ENCODE data around the gene COL4A5. TPM values are rescaled to one million over a fixed set of nuclear protein-coding genes. Genes with fewer than 3 reads are reported as not detected.

The COL4A5 gene
- total and polyA plus RNA-seq, 5 donors = 14.4 to 30.8 (median 22.4) TPM

GRCh38 chrX:108731153-108731552 is 291.5 kb downstream of the COL4A5 start:
- DNase-seq (no peak), ATAC-seq (no peak)
- intact Hi-C loops (cut with DNase I) = no loop called here
- Histone ChIP-seq H3K27me3 (ENCODE audit: control insufficient read depth, insufficient read depth) (no peaks in the 10 kb centered on the region), H3K4me3 (ENCODE audit: low read length) (no peak overlapping the region), H3K9me3 (ENCODE audit: control insufficient read depth, low read length) (no peaks in the 10 kb centered on the region), H3K4me1 (ENCODE audit: control insufficient read depth, insufficient read depth, low read length) (no peaks in the 10 kb centered on the region), H3K27ac (ENCODE audit: low read length) (no peak overlapping the region)
- WGBS = 35% methylated on average over 2 of the region's 2 CpGs

GRCh38 chrX:108732630-108733321 is 293.1 kb downstream of the COL4A5 start:
- no peak for ATAC-seq
- H3K4me1 ChIP-seq (ENCODE audit: control insufficient read depth, insufficient read depth, low read length) = peaks cover 2% of the 10 kb centered on the region
- no peak overlapping the region for H3K4me3 ChIP-seq (ENCODE audit: low read length)
- intact Hi-C loops (cut with DNase I) = no loop called here
- H3K9me3 ChIP-seq (ENCODE audit: control insufficient read depth, low read length) = no peaks in the 10 kb centered on the region
- 5% methylated on average over 39 of the region's 39 CpGs for WGBS
- no peaks in the 10 kb centered on the region for H3K27me3 ChIP-seq (ENCODE audit: control insufficient read depth, insufficient read depth)
- DNase-seq = peak in 1 of 3 donors; percentile 5
- H3K27ac ChIP-seq (ENCODE audit: low read length) = no peak overlapping the region

GRCh38 chrX:108734426-108734825 is 294.8 kb downstream of the COL4A5 start:
- WGBS = 58% methylated on average over 7 of the region's 7 CpGs
- no peak overlapping the region for H3K4me3 ChIP-seq (ENCODE audit: low read length)
- no peak for ATAC-seq
- no peaks in the 10 kb centered on the region for H3K9me3 ChIP-seq (ENCODE audit: control insufficient read depth, low read length)
- peaks cover 2% of the 10 kb centered on the region for H3K4me1 ChIP-seq (ENCODE audit: control insufficient read depth, insufficient read depth, low read length)
- no peaks in the 10 kb centered on the region for H3K27me3 ChIP-seq (ENCODE audit: control insufficient read depth, insufficient read depth)
- intact Hi-C loops (cut with DNase I) = no loop called here
- no peak for DNase-seq
- no peak overlapping the region for H3K27ac ChIP-seq (ENCODE audit: low read length)

GRCh38 chrX:108735091-108735678 is 295.5 kb downstream of the COL4A5 start:
- peaks cover 2% of the 10 kb centered on the region for H3K4me1 ChIP-seq (ENCODE audit: control insufficient read depth, insufficient read depth, low read length)
- no peak overlapping the region for H3K27ac ChIP-seq (ENCODE audit: low read length)
- no peaks in the 10 kb centered on the region for H3K9me3 ChIP-seq (ENCODE audit: control insufficient read depth, low read length)
- ATAC-seq (no peak), DNase-seq (no peak)
- H3K27me3 ChIP-seq (ENCODE audit: control insufficient read depth, insufficient read depth) = no peaks in the 10 kb centered on the region
- H3K4me3 ChIP-seq (ENCODE audit: low read length) = peak overlapping the region; percentile 39
- WGBS = 8% methylated on average over 36 of the region's 36 CpGs
- intact Hi-C loops (cut with DNase I) = no loop called here

- 1% methylated on average over 81 of the region's 82 CpGs for WGBS
- Histone ChIP-seq H3K4me1 (ENCODE audit: control insufficient read depth, insufficient read depth, low read length) (peaks cover 2% of the 10 kb centered on the region), H3K27ac (ENCODE audit: low read length) (no peak overlapping the region), H3K27me3 (ENCODE audit: control insufficient read depth, insufficient read depth) (no peaks in the 10 kb centered on the region), H3K4me3 (ENCODE audit: low read length) (peak overlapping the region; percentile 46), H3K9me3 (ENCODE audit: control insufficient read depth, low read length) (no peaks in the 10 kb centered on the region)
- DNase-seq (no peak), ATAC-seq (peak in 1 of 2 donors; percentile 37)
- intact Hi-C loops (cut with DNase I) = no loop called here
Observed at GRCh38 chrX:108735679-108736508, 296.3 kb downstream of the COL4A5 start.

- DNase-seq = peak in 2 of 3 donors; percentile 50 to 54
- no peak within 1 kb of the TSS for H3K27ac ChIP-seq (ENCODE audit: low read length)
- H3K27me3 ChIP-seq (ENCODE audit: control insufficient read depth, insufficient read depth) = no peaks in the 10 kb centered on the region
- peak; percentile 52 to 65 for ATAC-seq
- peak within 1 kb of the TSS; percentile 46 for H3K4me3 ChIP-seq (ENCODE audit: low read length)
- H3K9me3 ChIP-seq (ENCODE audit: control insufficient read depth, low read length) = no peaks in the 10 kb centered on the region
- 3% methylated on average over 62 of the region's 62 CpGs for WGBS
- intact Hi-C loops (cut with DNase I) = no loop called here
- peaks cover 2% of the 10 kb centered on the region for H3K4me1 ChIP-seq (ENCODE audit: control insufficient read depth, insufficient read depth, low read length)
Observed at GRCh38 chrX:108736509-108737479, 297.2 kb downstream of the COL4A5 start, which contains the start of gene IRS4. IRS4 (minus strand) TSS chrX:108736563.

GRCh38 chrX:108737754-108738153 is 298.1 kb downstream of the COL4A5 start:
- H3K4me3 ChIP-seq (ENCODE audit: low read length) = no peak overlapping the region
- peaks cover 2% of the 10 kb centered on the region for H3K4me1 ChIP-seq (ENCODE audit: control insufficient read depth, insufficient read depth, low read length)
- no peaks in the 10 kb centered on the region for H3K9me3 ChIP-seq (ENCODE audit: control insufficient read depth, low read length)
- intact Hi-C loops (cut with DNase I) = no loop called here
- H3K27ac ChIP-seq (ENCODE audit: low read length) = no peak overlapping the region
- ATAC-seq (no peak), DNase-seq (no peak)
- WGBS = 28% methylated on average over 5 of the region's 5 CpGs
- no peaks in the 10 kb centered on the region for H3K27me3 ChIP-seq (ENCODE audit: control insufficient read depth, insufficient read depth)

GRCh38 chrX:108740299-108740774 is 300.7 kb downstream of the COL4A5 start:
- WGBS = 66% methylated on average over 1 of the region's 1 CpG
- Histone ChIP-seq H3K27me3 (ENCODE audit: control insufficient read depth, insufficient read depth) (no peaks in the 10 kb centered on the region), H3K27ac (ENCODE audit: low read length) (no peak overlapping the region), H3K4me1 (ENCODE audit: control insufficient read depth, insufficient read depth, low read length) (peaks cover 2% of the 10 kb centered on the region), H3K4me3 (ENCODE audit: low read length) (no peak overlapping the region), H3K9me3 (ENCODE audit: control insufficient read depth, low read length) (no peaks in the 10 kb centered on the region)
- intact Hi-C loops (cut with DNase I) = no loop called here
- DNase-seq (no peak), ATAC-seq (no peak)

Data from right cardiac atrium (tissue), 5 donors.